CD4-positive, alpha-beta T cell treated with Interleukin-17A for 1 hour (primary cell): Measurements from ENCODE around the gene MAD2L1BP.
"Not testable (repeated sequence)": the region's sequence is repeated elsewhere in the genome, so short reads cannot be mapped to it uniquely, and the experiment has no call there.

Source experiments
- DNase-seq: peaks from one replicate; pipeline ENCODE4 v3.0.0-alpha.2; 2020

The MAD2L1BP gene, protein sequence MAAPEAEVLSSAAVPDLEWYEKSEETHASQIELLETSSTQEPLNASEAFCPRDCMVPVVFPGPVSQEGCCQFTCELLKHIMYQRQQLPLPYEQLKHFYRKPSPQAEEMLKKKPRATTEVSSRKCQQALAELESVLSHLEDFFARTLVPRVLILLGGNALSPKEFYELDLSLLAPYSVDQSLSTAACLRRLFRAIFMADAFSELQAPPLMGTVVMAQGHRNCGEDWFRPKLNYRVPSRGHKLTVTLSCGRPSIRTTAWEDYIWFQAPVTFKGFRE

GRCh38 chr6:43635387-43636307, at the start of gene MAD2L1BP:
Gene MAD2L1BP (plus strand): TSS chr6:43635840. CDS start chr6:43635876, 36 bp downstream.
- DNase-seq: peak; percentile 85

GRCh38 chr6:43588194-43588593, 47.4 kb upstream of the MAD2L1BP start:
- DNase-seq: no peak

DNA sequence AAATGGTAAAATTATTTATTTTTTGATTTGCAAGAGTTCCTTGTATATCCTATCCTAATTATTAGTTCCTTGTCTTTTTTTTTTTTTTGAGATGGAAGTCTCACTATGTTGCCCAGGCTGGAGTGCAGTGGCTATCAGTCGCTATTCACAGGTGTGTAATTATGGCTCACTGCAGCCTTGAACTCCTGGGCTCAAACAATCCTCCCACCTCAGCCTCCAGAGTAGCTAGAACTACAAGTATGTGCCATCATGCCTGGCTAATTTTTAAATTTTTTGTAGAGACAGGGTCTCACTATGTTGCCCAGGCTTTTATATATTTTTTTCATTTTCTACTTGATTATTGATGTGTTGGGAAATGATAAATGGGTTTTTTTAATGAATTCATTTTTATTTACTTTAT, 46.1 kb upstream of the MAD2L1BP start:
- not testable (repeated sequence) for DNase-seq

GRCh38 chr6:43593938-43594337, 41.7 kb upstream of the MAD2L1BP start:
- DNase-seq: no peak

- no peak for DNase-seq
Observed at GRCh38 chr6:43600595-43600994, 35.0 kb upstream of the MAD2L1BP start.

DNA sequence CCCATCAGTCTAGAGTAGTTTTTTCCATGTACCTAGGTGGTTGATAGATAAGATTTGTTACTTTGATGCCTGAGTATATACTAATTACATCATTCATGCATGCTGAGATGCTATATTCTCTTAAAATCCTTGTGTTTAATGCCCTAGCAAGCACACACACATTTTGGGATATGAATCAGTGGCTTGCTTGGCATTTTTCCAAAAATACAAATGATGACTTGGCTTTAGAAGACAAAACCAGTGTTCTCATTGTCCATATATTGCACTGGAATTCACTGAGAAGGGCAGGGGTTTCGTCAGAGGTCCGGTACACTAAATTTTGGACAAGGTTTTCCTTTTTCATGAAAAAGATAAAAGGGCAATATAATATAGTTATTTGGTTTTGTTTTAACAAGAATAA, 31.5 kb upstream of the MAD2L1BP start:
- DNase-seq: no peak

- no peak for DNase-seq
Observed at GRCh38 chr6:43606019-43606418, 29.6 kb upstream of the MAD2L1BP start.

GRCh38 chr6:43608310-43608763, 27.3 kb upstream of the MAD2L1BP start:
- DNase-seq: peak; percentile 63

DNA sequence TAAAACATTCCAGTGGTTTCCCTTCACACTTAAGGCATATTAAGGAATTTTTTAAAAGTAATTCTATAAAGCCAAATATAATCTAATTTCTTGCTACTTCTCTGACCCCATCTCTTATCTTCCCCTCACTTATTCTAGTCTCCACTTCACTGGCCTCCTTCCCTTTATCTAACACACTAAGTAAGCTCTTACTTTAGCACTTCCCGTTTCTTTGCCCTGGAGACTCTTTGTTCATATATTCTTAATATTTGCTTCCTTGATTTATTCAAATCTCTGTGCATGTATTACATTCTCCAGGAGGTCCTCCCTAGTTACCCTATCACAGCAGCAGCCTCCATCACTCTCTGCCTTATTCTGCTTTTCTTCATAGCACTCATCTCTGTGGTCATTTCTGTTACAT, 26.8 kb upstream of the MAD2L1BP start:
- DNase-seq: no peak

GRCh38 chr6:43609402-43609801, 26.2 kb upstream of the MAD2L1BP start:
- DNase-seq: no peak

DNA sequence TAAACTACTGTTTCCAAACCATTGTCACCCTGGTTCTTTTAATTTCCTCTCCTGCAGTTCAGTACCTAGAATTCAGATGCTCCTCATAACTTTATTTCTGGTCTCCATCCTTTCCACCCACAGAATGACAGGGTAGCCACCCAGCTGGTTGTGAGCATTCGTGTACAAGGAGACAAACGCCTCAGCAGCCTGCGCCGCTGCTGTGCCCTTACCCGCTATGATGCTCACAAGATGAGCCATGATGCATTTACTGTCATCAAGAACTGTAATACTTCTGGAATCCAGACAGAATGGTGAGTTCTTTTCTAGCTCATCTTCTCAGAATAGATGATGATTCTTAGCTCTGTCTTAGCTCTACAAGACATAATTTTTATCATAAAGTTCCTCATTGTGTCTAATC, 25.2 kb upstream of the MAD2L1BP start:
- DNase-seq: no peak

- DNase-seq: no peak
Observed at GRCh38 chr6:43613721-43614395, 21.8 kb upstream of the MAD2L1BP start.

DNA sequence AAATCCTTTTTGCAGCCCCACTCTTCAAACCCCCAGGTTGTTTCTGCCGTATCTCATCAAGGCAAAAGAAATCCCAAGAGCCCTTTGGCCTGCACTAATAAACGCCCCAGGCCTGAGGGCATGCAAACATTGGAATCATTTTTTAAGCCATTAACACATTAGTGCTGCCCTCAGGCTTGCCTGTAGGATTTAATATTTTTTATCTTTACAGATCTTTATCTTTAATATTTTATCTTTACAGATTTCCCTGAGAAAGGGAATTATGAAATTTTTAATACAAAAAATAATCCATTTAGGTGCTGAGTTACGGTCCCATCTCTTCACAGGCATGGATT, 21.3 kb upstream of the MAD2L1BP start:
- no peak for DNase-seq

DNA sequence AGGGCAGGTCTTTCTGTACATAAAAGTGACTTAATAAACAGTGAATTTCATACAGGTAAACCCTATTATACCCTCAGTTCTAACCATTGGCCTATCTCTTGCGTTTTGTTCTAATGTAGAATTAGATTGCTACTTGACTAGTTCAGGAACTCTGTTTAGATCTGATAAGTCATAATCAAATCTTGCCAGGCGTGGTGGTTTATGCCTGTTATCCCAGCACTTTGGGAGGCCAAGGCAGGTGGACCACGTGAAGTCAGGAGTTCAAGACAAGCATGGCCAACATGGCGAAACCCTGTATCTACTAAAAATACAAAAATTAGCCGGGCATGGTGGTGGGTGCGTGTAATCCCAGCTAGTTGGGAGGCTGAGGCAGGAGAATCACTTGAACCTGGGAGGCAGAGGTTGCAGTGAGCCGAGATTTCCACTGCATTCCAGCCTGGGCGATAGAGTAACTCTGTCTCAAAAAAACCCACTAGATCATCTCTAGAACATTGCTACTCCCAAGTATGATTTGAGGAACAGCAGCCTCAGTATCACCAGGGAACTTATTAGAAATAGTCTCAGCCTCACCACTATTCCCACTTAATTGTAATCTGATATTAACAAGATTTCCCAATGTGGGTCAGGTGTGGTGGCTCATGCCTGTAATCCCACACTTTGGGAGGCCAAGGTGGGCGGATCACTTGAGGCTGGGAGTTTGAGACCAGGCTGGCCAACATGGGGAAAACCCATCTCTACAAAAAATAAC, 18.7 kb upstream of the MAD2L1BP start:
- DNase-seq: no peak

- no peak for DNase-seq
Observed at GRCh38 chr6:43621078-43621835, 14.4 kb upstream of the MAD2L1BP start.

DNA sequence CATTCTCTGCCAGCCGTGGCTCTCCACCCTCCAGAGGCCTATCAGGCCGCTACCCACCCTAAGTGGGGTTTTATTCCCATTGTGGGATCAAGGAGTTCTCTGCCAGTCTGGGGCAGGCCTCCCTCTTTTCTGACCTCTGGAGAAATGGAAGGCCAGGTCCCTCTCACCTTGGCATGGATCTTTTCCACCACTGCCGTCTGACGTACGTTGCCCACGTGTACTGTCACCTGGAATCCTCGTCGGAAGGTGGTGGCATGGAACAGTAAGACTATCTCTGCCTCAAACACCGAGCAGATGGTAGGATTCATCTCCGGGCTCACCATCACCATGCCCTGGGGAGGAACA, 13.8 kb upstream of the MAD2L1BP start:
- no peak for DNase-seq

- no peak for DNase-seq
Observed at GRCh38 chr6:43622541-43622940, 13.1 kb upstream of the MAD2L1BP start.

GRCh38 chr6:43623880-43624785, 11.5 kb upstream of the MAD2L1BP start:
- no peak for DNase-seq

DNA sequence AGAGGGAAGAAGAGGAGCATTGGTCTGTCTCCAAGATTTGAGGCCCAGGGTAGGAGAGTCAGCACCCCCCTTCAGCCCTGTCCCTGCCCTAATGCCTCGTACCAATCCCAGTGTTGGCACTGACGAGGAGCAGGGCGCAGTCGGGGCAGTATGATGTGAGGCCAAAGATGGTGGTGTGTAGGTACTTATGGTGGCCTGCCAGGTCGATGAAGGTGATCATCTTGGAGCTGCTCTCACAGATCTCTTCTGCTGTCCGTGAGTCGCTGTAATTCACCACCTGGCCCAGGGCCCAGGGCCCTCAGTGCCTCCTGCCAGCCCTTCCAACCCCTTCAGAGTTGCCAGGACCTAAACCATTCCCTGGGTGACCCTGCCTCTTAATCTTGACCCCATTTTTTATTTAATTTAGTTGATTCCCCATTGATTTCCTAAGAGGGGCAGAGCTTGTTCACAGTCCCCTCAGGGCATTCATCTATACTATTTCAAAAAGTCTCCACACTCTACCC, 10.8 kb upstream of the MAD2L1BP start:
- DNase-seq: no peak

GRCh38 chr6:43625393-43625992, 10.1 kb upstream of the MAD2L1BP start:
- no peak for DNase-seq
